Thoracic aorta (tissue), 2 donors: ENCODE data around the gene LRRC1. TPM values are rescaled to one million over a fixed set of nuclear protein-coding genes. Genes with fewer than 3 reads are reported as not detected.

Experiments
- ATAC-seq: fragments of 150-250 bp; one replicate; pipeline ENCODE4 v1.8.0; 2017; ENCODE audit warnings: low read depth; ENCODE audit not compliant: insufficient number of reproducible peaks, low FRiP score
- DNase-seq: peaks from one replicate; pipeline ENCODE4 v3.0.0-alpha.2; 2020; ENCODE audit warnings: low spot score
- H3K27ac ChIP-seq, 2 donors: fragments of 200-600 bp; sonication (generic); 1 replicate in 1 of 2; 2 replicates in 1 of 2; pipeline ENCODE4 v1.5.1; 2016; ENCODE audit warnings: mild to moderate bottlenecking in 2 of 2, moderate library complexity in 2 of 2
- H3K27me3 ChIP-seq: fragments of 200-600 bp; sonication (generic); replicated peaks from 2 replicates; pipeline ENCODE4 v1.6.0; 2016; ENCODE audit warnings: mild to moderate bottlenecking; ENCODE audit not compliant: insufficient read depth
- H3K36me3 ChIP-seq: fragments of 200-600 bp; sonication (generic); one replicate; pipeline ENCODE4 v1.5.1; 2016
- H3K4me1 ChIP-seq, 2 donors: fragments of 200-600 bp; sonication (generic); 1 replicate in 1 of 2; 2 replicates in 1 of 2; pipeline versions ENCODE4 v1.5.1 to v1.6.0; 2016; ENCODE audit warnings: low read depth in 2 of 2, mild to moderate bottlenecking in 1 of 2; ENCODE audit not compliant: control insufficient read depth in 1 of 2
- H3K4me3 ChIP-seq: fragments of 200-600 bp; sonication (generic); 2 replicates; pipeline ENCODE4 v1.5.1; 2016; ENCODE audit warnings: mild to moderate bottlenecking
- H3K9me3 ChIP-seq: fragments of 200-600 bp; sonication (generic); 2 replicates; pipeline ENCODE4 v1.5.1; 2016
- CTCF ChIP-seq: fragments of 200-600 bp; sonication (generic); IDR thresholded peaks from one replicate; pipeline ENCODE4 v1.5.1; 2019; ENCODE audit warnings: antibody characterized with exemption
- total RNA-seq, 2 donors: library from RNA; depleted of rRNA; stranded (reverse); fragments of >200 nt; gene quantifications; one replicate each; pipeline versions ENCODE4 v1.1.0 to v1.2.3, GENCODE V29; 2016

The LRRC1 gene
- total RNA-seq, 2 donors from 2014 or later = 18.5 to 22.8 TPM

GRCh38 chr6:53846250-53846649, 51.4 kb downstream of the LRRC1 start:
- no peaks in the 10 kb centered on the region for H3K9me3 ChIP-seq
- no peaks in the 10 kb centered on the region for H3K36me3 ChIP-seq
- H3K4me1 ChIP-seq = peaks cover 0 to 12% of the 10 kb centered on the region in 2 donors
- H3K27ac ChIP-seq = no peak overlapping the region
- no peaks in the 10 kb centered on the region for H3K27me3 ChIP-seq
- TF ChIP-seq CTCF = no peak
- ATAC-seq (no peak), DNase-seq (no peak)
- H3K4me3 ChIP-seq = no peak overlapping the region

DNA sequence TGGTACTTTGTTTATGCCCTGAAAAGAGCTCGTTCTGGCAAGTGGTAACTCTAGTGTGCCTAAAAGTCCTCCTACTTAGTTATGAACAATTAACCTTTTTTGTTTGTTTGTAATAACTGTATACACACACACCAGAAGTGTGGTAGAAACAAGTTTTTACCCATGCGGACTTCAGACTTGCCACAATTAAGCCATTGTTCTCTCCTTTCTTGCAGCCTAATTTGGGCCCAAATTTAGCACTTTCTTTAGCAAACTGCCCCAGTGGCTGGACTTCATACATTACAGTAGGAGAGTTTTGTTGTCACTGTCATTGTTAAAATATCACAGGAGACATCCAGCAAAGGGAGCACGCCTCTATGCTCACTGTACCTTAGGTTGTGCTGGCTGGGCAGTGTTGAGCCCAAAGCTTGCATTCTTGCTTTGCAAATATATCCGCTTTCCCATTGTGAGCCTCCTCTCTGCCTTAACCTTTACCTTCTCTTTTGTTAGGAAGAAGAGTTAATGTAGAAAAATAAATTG, 53.0 kb downstream of the LRRC1 start:
- Histone ChIP-seq H3K4me3 (no peak overlapping the region), H3K4me1 (peaks cover 0 to 12% of the 10 kb centered on the region in 2 donors), H3K27me3 (no peaks in the 10 kb centered on the region), H3K27ac (no peak overlapping the region), H3K36me3 (no peaks in the 10 kb centered on the region), H3K9me3 (no peaks in the 10 kb centered on the region)
- TF ChIP-seq CTCF = no peak
- no peak for DNase-seq
- ATAC-seq = no peak

DNA sequence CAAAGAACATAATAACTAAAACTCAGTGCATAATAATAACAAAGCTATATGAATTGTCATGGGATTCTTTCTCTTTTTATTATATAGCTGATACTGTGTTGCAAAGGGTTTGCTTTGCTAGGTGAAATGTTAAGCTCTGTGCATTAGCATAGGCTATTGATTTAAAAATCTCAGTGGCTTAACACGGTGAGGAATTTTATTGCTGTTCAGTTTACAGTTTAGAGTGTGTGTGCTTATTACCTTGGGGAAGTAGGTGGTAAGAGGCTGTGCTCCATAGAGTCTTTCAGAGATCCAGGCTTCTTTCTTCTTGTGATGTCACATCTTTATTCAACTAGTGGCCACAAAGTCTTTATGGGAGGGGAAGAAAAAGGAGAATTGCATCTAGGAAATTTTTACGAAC, 55.7 kb downstream of the LRRC1 start:
- TF ChIP-seq CTCF = no peak
- Histone ChIP-seq H3K4me1 (peaks cover 0 to 18% of the 10 kb centered on the region in 2 donors), H3K27me3 (no peaks in the 10 kb centered on the region), H3K4me3 (no peak overlapping the region), H3K9me3 (no peaks in the 10 kb centered on the region), H3K27ac (no peak overlapping the region), H3K36me3 (no peaks in the 10 kb centered on the region)
- DNase-seq (no peak), ATAC-seq (no peak)

DNA sequence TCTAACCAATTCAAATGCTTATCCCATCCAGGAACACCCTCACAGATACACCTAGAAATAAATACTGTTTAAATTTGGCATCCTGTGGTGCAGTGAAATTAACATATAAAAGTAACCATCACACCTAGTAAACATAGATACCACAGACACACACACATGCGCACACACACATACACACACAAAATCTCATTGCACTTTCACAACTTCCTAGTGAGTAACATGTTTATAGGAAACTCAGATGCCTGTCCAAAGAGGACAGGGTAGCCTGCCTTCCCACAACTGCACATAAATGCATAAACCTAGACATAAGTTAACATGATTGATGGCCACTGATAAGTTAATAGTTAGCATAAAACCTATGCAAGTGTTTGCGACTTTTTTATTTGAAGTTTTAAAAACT, 56.8 kb downstream of the LRRC1 start:
- no peak for TF ChIP-seq CTCF
- no peaks in the 10 kb centered on the region for H3K27me3 ChIP-seq
- H3K36me3 ChIP-seq = no peaks in the 10 kb centered on the region
- no peaks in the 10 kb centered on the region for H3K9me3 ChIP-seq
- DNase-seq (no peak), ATAC-seq (no peak)
- peaks cover 8 to 18% of the 10 kb centered on the region in 2 donors for H3K4me1 ChIP-seq
- H3K27ac ChIP-seq = no peak overlapping the region
- H3K4me3 ChIP-seq = no peak overlapping the region

DNA sequence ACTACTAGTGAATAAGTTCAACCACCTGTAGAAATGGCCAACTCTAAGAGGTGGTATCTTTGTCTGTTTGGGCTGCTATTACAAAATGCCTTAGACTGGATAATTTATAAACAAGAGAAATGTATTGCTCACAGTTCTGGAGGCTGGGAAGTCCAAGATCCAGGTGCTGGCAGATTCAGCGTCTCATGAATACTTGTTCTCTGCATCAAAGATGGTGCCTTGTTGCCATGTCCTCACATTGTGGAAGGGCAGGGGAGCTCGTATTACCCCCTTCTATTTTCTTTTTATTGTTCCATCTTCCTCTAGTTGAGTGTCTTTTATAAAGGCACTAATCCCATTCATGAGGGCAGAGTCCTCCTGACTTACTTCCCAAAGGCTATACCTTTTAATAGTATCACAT, 58.0 kb downstream of the LRRC1 start:
- H3K27me3 ChIP-seq = no peaks in the 10 kb centered on the region
- no peak for TF ChIP-seq CTCF
- H3K36me3 ChIP-seq = no peaks in the 10 kb centered on the region
- H3K4me1 ChIP-seq = peaks cover 8 to 24% of the 10 kb centered on the region in 2 donors
- H3K4me3 ChIP-seq = no peak overlapping the region
- DNase-seq = no peak
- H3K27ac ChIP-seq = no peak overlapping the region
- H3K9me3 ChIP-seq = no peaks in the 10 kb centered on the region
- ATAC-seq = no peak
